Measurements from ENCODE around the gene PCDH15. TPM values are rescaled to one million over a fixed set of nuclear protein-coding genes. Genes with fewer than 3 reads are reported as not detected.

The PCDH15 gene
- total and polyA plus RNA-seq, 2 experiments from 2014 or later = 1.1 to 1.7 TPM

DNA sequence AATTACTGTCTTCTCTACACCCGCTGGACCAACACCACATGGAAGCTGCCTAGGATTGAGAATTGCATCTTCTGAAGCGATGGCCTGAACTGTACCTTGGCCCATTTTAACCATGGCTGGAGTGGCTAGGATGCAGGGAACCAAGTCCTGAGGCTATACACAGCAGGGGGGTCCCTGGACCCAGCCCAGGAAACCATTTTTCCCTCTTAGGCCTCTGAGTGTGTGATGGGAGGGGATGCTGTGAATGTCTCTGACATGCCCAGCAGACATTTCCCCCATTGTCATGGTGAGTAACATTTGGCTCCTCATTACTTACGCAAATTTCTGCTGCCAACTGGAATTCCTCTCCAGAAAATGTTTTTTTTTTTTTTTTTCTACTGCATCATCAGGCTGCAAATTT lies 822.7 kb downstream of the PCDH15 start:
- Histone ChIP-seq H3K36me3 (replicated peaks; ENCODE audit: insufficient read depth, low read depth) (no peaks in the 10 kb centered on the region), H2AFZ (no peak overlapping the region), H3K27me3 (no peaks in the 10 kb centered on the region), H3K9me3 (ENCODE audit: low read depth) (no peaks in the 10 kb centered on the region), H3K4me2 (no peak overlapping the region), H3K4me1 (ENCODE audit: insufficient read depth) (no peaks in the 10 kb centered on the region), H3K4me3 (no peak overlapping the region), H4K20me1 (ENCODE audit: insufficient read depth, poor library complexity, severe bottlenecking) (no peaks in the 10 kb centered on the region), H3K9me2 (replicated peaks; ENCODE audit: insufficient read depth) (no peaks in the 10 kb centered on the region), H3K79me2 (no peaks in the 10 kb centered on the region), H3K27ac (no peak overlapping the region)
- TF ChIP-seq, protein P1, sequence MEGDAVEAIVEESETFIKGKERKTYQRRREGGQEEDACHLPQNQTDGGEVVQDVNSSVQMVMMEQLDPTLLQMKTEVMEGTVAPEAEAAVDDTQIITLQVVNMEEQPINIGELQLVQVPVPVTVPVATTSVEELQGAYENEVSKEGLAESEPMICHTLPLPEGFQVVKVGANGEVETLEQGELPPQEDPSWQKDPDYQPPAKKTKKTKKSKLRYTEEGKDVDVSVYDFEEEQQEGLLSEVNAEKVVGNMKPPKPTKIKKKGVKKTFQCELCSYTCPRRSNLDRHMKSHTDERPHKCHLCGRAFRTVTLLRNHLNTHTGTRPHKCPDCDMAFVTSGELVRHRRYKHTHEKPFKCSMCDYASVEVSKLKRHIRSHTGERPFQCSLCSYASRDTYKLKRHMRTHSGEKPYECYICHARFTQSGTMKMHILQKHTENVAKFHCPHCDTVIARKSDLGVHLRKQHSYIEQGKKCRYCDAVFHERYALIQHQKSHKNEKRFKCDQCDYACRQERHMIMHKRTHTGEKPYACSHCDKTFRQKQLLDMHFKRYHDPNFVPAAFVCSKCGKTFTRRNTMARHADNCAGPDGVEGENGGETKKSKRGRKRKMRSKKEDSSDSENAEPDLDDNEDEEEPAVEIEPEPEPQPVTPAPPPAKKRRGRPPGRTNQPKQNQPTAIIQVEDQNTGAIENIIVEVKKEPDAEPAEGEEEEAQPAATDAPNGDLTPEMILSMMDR (IDR thresholded peaks at IDR 0.05; ENCODE audit: poor library complexity) = no peak
- TF ChIP-seq EZH2phosphoT487 (IDR thresholded peaks at IDR 0.05; ENCODE audit: low read depth, severe bottlenecking, unreplicated experiment) = no peak
- no peak for TF ChIP-seq EZH2 (IDR thresholded peaks at IDR 0.05; ENCODE audit: borderline replicate concordance)
- no peak for DNase-seq (ENCODE audit: low spot score)
- WGBS (ENCODE audit: low lambda C conversion rate, missing lambda C conversion rate) = 91% methylated on average over 3 of the region's 3 CpGs

DNA sequence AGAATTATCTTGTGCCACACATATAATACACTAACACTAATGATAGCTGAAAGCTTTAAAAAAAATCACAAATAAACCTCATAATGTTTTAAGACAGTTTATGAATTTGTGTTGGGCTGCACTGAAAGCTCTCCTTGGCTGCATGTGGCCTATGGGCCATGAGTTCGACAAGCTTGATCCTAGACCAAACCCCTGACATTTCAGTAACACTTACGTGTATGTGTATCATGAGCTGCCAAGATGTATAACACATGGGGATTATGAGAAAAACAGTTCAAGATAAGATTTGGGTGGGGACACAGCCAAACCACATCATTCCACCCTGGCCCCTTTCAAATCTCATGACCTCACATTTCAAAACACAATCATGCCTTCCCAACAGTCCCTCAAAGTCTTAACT lies 823.8 kb downstream of the PCDH15 start:
- WGBS (ENCODE audit: low lambda C conversion rate, missing lambda C conversion rate) = 95% methylated on average over 2 of the region's 2 CpGs
- Histone ChIP-seq H3K27ac (no peak overlapping the region), H3K9me2 (replicated peaks; ENCODE audit: insufficient read depth) (no peaks in the 10 kb centered on the region), H3K4me2 (no peak overlapping the region), H4K20me1 (ENCODE audit: insufficient read depth, poor library complexity, severe bottlenecking) (no peaks in the 10 kb centered on the region), H3K4me3 (no peak overlapping the region), H3K36me3 (replicated peaks; ENCODE audit: insufficient read depth, low read depth) (no peaks in the 10 kb centered on the region), H2AFZ (no peak overlapping the region), H3K27me3 (no peaks in the 10 kb centered on the region), H3K4me1 (ENCODE audit: insufficient read depth) (no peaks in the 10 kb centered on the region), H3K79me2 (no peaks in the 10 kb centered on the region), H3K9me3 (ENCODE audit: low read depth) (no peaks in the 10 kb centered on the region)
- no peak for DNase-seq (ENCODE audit: low spot score)
- TF ChIP-seq EZH2phosphoT487 (IDR thresholded peaks at IDR 0.05; ENCODE audit: low read depth, severe bottlenecking, unreplicated experiment) = no peak
- TF ChIP-seq, protein P1 (IDR thresholded peaks at IDR 0.05; ENCODE audit: poor library complexity) = no peak
- no peak for TF ChIP-seq EZH2 (IDR thresholded peaks at IDR 0.05; ENCODE audit: borderline replicate concordance)

DNA sequence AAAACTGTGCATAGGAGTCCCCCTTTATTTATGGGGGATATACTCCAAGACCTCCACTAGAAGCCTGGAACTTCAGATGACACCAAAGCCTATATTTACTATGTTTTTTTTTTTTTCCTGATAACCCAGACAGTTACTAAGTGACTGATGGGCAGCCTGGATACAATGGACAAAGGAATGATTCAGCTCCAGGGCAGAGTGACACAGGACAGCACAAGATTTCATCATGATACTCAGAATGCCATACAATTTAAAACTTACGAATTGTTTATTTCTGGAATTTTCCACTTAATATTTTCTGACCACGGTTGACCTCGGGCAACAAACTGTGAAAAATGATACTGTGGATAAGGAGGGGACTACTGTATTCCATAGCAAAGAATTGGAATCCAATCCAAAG lies 843.6 kb downstream of the PCDH15 start:
- Histone ChIP-seq H4K20me1 (ENCODE audit: insufficient read depth, poor library complexity, severe bottlenecking) (no peaks in the 10 kb centered on the region), H3K4me2 (no peak overlapping the region), H3K4me3 (no peak overlapping the region), H3K79me2 (no peaks in the 10 kb centered on the region), H3K9me2 (replicated peaks; ENCODE audit: insufficient read depth) (no peaks in the 10 kb centered on the region), H3K27ac (no peak overlapping the region), H3K9me3 (ENCODE audit: low read depth) (no peaks in the 10 kb centered on the region), H3K4me1 (ENCODE audit: insufficient read depth) (no peaks in the 10 kb centered on the region), H2AFZ (no peak overlapping the region), H3K27me3 (no peaks in the 10 kb centered on the region), H3K36me3 (replicated peaks; ENCODE audit: insufficient read depth, low read depth) (no peaks in the 10 kb centered on the region)
- 82% methylated on average over 3 of the region's 3 CpGs for WGBS (ENCODE audit: low lambda C conversion rate, missing lambda C conversion rate)
- no peak for DNase-seq (ENCODE audit: low spot score)
- TF ChIP-seq EZH2 (IDR thresholded peaks at IDR 0.05; ENCODE audit: borderline replicate concordance) (no peak), EZH2phosphoT487 (IDR thresholded peaks at IDR 0.05; ENCODE audit: low read depth, severe bottlenecking, unreplicated experiment) (no peak)

DNA sequence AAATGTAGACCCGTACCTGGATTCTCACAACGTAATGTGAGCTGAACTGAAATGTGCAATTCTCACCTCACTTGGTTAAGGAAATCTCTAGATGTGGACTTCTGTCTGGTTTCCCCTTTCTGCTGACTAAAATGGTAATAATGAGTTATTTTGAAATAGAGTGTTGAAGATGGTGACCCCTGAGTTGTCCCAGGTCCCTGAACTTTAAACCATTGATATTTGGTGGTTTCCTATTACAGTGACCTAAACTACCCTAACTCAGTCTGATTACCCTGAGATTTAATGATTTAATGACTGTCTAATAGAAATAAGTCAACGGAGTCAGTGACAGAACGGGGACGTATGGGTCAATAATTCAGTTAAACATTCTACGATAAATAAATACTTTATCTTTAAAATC lies 845.9 kb downstream of the PCDH15 start:
- no peak for DNase-seq (ENCODE audit: low spot score)
- Histone ChIP-seq H3K27ac (no peak overlapping the region), H3K36me3 (replicated peaks; ENCODE audit: insufficient read depth, low read depth) (no peaks in the 10 kb centered on the region), H3K79me2 (no peaks in the 10 kb centered on the region), H3K4me1 (ENCODE audit: insufficient read depth) (no peaks in the 10 kb centered on the region), H4K20me1 (ENCODE audit: insufficient read depth, poor library complexity, severe bottlenecking) (no peaks in the 10 kb centered on the region), H3K4me2 (no peak overlapping the region), H3K4me3 (no peak overlapping the region), H3K27me3 (no peaks in the 10 kb centered on the region), H3K9me2 (replicated peaks; ENCODE audit: insufficient read depth) (no peaks in the 10 kb centered on the region), H3K9me3 (ENCODE audit: low read depth) (no peaks in the 10 kb centered on the region), H2AFZ (no peak overlapping the region)
- no peak for TF ChIP-seq EZH2 (IDR thresholded peaks at IDR 0.05; ENCODE audit: borderline replicate concordance)
- no peak for TF ChIP-seq EZH2phosphoT487 (IDR thresholded peaks at IDR 0.05; ENCODE audit: low read depth, severe bottlenecking, unreplicated experiment)
- TF ChIP-seq, protein P1 (IDR thresholded peaks at IDR 0.05; ENCODE audit: poor library complexity) = no peak
- 83% methylated on average over 6 of the region's 6 CpGs for WGBS (ENCODE audit: low lambda C conversion rate, missing lambda C conversion rate)
